Measurements from ENCODE around the gene ZNF138. TPM values are rescaled to one million over a fixed set of nuclear protein-coding genes. Genes with fewer than 3 reads are reported as not detected.
"Not testable (repeated sequence)": the region's sequence is repeated elsewhere in the genome, so short reads cannot be mapped to it uniquely, and the experiment has no call there.

The ZNF138 gene
- polyA plus RNA-seq (ENCODE audit: insufficient read length in 3 of 3), result 10 to 100 TPM; 15.8 to 23.2 (median 18.2) TPM

DNA sequence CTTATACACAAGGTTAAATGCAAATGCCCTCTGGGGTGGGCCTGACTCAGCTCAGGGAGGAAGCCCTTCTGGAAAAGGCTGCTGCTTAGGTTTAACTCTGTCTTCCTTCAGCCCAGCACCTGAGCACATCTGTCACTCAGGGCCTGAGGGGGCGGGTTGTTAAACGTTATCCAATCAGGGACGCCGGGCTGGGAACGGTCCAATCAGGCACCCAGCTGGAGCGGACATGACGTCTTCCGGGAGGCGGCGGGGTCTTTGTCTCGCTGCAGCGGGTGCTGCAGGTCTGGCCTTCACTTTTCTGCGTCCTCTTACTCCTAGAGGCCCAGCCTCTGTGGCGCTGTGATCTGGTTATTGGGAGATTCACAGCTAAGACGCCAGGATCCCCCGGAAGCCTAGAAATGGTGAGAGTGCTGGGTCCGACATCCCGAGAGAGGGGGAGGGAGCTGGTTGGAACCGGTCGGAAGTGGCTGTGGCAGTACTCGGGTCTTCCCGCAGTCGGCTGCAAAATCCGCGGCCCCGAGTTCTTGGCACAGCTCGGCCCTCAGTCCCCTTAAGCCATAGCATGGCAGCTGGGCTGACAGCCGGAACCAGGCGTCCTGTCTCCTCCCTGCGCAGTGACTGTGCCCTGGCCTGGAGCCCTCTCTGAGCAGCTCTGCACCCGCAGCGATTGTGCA lies at the start of gene ZNF138:
TSS of gene ZNF138 (plus strand) at position 258 of the 674 bp plus-strand sequence. CDS start at position 399, 141 bp downstream.
- peak; percentile 80 to 95 (median 91) for DNase-seq (ENCODE audit: low read depth in 3 of 3, low spot score in 2 of 3)

DNA sequence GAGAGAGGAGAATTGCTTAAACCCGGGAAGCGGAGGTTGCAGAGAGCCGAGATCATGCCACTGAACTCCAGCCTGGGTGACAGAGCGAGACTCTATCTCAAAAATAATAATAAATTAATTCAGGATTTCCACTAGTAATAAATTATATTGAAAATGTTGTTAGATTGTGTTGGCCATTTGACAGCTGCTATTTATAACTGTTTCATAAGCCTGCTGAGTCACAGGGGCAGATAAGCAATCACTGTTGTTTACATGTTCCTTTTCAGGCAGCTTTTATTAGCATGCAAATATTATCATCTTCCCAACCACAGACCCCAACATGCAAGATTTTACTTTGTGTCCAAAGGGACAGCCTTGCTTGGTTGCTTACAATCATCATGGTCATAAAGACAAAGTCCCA lies 49.5 kb upstream of the ZNF138 start:
- DNase-seq (ENCODE audit: low read depth in 3 of 3, low spot score in 2 of 3), result no peak

DNA sequence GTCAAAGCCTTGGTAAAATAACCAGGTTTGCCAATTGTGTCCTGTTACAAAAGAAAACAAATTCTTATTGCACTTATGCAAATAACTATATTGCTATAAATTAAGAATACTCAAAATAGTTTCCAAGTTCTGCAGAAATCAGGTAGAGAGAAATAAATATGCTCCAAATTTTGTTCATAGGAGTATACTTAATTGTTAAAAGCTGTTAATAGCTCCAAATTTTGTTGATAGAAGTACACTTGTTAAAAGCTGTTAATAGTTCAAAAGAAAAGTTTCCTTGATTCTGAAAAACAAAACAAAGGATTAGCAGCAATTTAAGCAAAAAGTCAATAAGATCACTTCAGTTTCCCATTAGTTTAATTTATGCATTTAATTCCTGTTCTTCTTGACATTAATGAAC lies 46.4 kb upstream of the ZNF138 start:
- no peak for DNase-seq (ENCODE audit: low read depth in 3 of 3, low spot score in 2 of 3)

DNA sequence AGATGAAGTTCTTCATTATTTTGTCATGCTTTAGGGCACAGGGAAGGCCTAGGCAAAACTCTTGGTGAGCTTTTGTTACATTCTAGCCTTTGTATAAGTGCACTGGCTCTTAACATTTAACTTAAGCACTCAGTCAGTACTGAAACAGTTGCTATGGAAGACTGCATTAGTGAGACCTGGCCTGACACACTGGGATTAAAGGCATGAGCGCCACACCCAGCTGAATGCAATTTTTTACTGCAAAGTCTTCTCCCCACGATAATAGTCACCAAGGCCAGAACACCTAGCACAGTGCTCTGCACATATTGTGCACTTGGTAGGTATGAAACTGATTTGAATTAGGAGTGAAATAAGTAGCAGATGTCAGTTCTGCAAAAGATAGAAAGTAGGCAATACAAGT lies 41.2 kb upstream of the ZNF138 start:
- DNase-seq (ENCODE audit: low read depth in 3 of 3, low spot score in 2 of 3), result no peak

DNA sequence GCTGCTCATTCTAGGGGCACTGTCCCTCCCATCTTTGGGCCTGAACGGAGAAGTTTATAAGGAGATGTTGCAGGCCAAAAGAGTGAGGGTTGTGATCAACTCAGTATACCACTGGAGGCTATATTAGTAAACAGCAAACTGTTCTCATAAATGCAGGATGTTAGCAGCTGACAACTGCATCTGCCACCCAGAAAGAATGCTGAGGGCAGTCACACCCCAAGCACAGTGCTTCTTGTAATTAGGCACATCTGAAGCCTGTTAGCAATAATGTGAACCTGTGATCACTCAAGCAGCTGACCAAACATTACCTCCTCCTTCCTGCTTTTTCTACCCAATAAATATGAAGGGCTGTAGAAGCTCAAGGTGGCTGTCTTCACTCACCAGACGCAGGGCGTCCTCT lies 38.4 kb upstream of the ZNF138 start:
- DNase-seq (ENCODE audit: low read depth in 3 of 3, low spot score in 2 of 3), result no peak

DNA sequence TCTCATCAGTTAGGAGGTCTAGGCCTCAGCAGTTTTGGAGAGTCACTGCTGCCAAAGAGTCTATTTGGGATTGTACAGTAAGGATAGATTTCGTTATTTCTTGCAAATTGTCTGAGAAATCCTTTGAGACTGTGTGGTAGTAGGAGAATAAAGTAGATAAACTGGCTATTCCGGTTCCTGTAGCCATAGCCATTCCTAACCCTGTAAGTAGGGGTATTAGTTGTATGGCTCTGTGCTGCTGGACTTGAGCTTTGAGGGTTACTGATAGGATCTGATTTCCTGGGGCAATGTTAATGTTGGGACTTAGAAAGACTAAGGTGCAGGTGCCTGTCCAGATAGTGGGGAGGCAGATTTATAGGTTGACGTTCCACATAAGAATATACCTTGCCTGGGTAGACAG lies 36.1 kb upstream of the ZNF138 start:
- no peak for DNase-seq (ENCODE audit: low read depth in 3 of 3, low spot score in 2 of 3)

DNA sequence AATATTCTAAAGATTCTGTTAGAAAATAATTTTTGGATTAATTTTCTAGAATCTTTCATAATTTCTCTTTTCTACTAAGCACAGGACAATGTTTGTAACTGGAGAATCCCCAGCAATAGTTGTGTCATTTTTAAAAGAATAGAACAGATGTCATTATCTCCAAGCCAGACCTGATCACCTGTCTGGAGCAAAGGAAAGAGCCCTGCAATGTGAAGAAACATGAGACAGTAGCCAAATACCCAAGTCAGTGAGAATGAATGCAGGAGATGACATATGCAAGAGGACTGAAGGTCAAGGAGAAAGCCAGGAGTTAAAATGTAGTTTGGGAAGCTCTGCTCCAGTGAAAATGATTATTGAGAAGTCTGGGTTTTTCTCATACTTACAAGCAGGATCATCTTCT lies 25.4 kb upstream of the ZNF138 start:
- DNase-seq (ENCODE audit: low read depth in 3 of 3, low spot score in 2 of 3), result no peak

DNA sequence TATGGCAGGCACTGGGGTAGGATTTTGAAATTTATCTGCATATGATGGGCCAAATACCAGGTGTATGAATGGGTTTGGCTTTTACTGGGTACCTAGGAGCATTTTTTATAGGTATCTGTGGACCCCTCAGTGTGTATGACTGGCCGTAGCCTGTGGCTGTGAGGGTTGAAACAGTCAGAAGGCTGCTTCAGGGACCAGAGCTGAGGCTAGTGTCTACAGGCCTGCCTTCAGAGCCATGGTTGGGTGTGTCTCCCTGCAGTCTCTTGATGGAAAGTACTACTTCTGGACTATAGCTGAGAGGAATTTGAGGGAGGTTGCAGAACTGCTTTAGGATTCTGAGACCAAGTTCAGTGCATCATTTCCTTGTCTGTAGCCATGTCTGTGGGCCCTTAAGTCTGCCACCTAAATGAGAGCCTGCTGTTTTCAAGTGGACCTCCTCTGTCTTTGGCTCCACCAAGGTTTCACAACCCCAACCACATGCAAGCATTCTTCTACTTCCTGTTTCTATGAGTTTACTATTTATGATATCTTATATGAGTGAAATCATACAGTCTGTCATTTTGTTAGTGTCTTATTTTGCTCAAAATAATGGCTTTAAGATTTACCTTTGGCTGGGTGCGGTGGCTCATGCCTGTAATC lies 19.9 kb upstream of the ZNF138 start:
- no peak for DNase-seq (ENCODE audit: low read depth in 3 of 3, low spot score in 2 of 3)

DNA sequence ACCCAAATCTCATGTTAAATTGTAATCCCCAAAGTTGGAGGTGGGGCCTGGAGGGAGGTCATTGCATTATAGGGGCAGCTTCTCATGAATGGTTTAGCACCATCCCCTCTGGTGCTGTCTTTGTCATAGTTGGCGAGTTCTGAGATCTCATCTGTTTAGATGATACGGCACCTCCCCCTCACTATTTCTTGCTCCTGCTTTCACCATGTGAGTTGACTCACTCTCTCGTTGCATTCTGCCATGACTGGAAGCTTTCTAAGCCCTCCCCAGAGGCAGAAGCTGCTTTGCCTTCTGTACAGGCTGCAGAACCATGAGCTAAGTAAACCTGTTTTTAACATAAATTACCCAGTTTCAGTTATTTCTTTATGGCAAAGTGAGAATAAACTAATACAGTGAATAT lies 18.9 kb upstream of the ZNF138 start:
- DNase-seq (ENCODE audit: low read depth in 3 of 3, low spot score in 2 of 3), result no peak

DNA sequence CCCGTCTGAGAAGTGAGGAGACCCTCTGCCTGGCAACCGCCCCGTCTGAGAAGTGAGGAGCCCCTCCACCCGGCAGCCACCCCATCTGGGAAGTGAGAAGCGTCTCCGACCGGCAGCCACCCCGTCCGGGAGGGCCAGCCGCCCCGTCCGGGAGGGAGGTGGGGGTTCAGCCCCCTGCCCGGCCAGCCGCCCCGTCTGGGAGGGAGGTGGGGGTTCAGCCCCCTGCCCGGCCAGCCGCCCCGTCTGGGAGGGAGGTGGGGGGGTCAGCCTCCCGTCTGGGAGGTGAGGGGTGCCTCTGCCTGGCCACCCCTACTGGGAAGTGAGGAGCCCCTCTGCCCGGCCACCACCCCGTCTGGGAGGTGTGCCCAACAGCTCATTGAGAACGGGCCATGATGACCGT lies 9.4 kb upstream of the ZNF138 start:
- DNase-seq (ENCODE audit: low read depth in 3 of 3, low spot score in 2 of 3), result not testable (repeated sequence)

DNA sequence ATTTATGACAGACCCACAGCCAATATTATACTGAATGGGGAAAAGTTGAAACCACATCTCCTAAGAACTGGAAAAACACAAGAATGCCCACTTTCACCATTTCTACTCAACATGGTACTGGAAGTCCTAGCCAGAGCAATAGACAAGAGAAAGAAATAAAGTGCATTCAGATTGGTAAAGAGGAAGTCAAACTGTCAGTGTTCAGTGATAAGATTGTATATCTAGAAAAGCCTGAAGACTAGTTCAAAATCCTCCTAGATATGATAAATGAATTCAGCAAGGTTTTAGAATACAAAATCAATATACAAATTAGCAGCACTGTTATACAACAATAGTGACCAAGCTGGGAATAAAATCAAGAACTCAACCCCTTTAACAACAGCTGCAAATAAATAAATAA lies 6.9 kb upstream of the ZNF138 start:
- DNase-seq (ENCODE audit: low read depth in 3 of 3, low spot score in 2 of 3), result no peak

DNA sequence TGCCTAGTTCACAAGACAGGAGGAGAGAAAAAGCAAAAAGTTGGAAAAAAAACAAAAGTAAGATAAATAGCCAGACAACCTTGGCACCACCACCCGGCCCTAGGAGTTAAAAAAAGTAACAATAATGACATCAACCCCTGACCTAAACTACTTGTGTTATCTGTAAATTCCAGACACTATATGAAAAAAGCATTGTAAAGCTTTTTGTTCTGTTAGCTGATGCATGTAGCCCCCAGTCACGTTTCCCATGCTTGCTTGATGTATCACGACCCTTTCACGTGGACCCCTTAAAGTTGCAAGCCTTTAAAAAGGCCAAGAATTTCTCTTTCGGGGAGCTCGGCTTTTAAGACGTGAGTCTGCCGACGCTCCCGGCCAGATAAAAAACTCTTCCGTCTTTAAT lies 5.0 kb upstream of the ZNF138 start:
- DNase-seq (ENCODE audit: low read depth in 3 of 3, low spot score in 2 of 3), result not testable (repeated sequence)

DNA sequence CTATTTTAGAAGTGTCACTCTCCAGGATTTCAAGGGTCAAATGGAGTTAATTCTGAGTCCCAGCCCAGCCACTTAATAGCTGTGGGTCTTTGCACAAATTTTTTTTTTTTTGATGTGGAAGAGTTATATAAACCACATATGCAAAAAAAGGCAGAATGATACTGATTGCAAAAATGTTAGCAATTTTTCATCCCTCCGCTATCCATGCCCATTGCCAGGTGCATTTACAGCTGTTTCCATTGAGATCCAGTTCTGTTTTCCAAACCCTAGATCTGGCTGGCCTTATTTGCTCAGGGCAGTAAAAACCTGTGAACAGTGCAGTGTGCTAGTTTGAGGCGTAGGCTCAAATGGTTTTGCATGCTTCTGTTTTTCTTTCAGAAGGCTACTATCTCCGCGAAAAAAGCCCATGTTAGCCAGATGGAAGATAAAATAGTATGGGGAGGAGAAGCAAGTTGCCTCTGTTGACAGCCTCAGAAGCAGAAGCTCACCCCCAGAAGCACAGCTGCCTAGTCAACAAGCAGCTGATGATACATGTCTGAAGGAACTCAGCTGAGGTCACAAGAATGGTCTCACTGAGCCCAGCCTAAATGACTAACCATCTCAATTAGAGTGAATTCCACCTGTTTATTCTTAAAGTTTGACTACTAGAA lies 997 bp upstream of the ZNF138 start:
- no peak for DNase-seq (ENCODE audit: low read depth in 3 of 3, low spot score in 2 of 3)

DNA sequence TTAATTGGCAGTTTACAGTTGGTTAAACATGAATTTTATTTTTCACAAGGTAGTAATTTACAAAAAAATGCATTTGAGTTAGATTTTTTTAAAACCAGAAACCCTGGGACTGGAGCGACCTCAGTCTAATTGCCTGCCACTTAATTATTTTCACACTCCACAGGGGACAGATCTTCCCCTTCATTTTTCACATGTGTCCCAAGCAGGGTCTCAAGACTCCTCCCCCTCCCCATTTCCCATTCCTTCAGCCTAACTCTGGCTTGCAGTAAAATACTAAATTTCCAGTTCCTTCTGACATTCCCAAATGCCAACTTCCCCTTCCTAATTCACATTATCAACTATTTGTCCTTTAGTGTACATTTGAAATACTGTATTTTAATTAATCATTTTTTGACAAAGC lies 948 bp downstream of the ZNF138 start:
- no peak for DNase-seq (ENCODE audit: low read depth in 3 of 3, low spot score in 2 of 3)

DNA sequence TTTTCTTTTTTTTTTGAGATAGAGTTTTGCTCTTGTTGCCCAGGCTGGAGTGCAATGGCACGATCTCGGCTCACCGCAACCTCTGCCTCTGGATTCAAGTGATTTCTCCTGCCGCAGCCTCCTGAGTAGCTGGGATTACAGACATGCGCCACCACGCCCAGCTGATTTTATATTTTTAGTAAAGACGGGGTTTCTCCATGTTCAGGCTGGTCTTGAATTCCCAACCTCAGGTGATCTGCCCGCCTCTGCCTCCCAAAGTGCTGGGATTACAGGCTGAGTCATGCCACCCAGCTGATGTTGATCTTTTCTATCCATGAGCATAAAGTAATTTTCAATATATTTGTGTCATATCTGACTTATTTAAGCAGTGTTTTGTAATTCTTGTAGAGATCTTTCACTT lies 4.9 kb downstream of the ZNF138 start:
- not testable (repeated sequence) for DNase-seq (ENCODE audit: low read depth in 3 of 3, low spot score in 2 of 3)

DNA sequence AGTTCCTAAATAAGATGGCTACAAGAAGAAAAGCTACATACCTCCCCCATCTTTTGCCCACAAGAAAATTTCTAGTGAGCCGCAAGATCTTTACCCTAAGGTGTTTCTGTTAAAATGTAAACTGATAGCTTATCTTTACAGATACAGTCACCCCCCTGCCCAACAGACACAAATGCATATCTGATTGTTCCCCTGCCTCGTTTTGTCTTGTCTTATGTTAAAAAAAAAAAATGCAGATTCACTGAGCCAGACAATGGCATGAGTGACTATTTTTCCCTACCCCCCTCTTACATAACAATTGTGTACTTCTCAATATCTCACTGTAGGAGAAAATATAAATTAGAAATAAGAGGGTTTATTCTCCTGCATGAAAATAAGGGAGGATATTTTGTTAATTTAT lies 8.5 kb downstream of the ZNF138 start:
- DNase-seq (ENCODE audit: low read depth in 3 of 3, low spot score in 2 of 3), result no peak

DNA sequence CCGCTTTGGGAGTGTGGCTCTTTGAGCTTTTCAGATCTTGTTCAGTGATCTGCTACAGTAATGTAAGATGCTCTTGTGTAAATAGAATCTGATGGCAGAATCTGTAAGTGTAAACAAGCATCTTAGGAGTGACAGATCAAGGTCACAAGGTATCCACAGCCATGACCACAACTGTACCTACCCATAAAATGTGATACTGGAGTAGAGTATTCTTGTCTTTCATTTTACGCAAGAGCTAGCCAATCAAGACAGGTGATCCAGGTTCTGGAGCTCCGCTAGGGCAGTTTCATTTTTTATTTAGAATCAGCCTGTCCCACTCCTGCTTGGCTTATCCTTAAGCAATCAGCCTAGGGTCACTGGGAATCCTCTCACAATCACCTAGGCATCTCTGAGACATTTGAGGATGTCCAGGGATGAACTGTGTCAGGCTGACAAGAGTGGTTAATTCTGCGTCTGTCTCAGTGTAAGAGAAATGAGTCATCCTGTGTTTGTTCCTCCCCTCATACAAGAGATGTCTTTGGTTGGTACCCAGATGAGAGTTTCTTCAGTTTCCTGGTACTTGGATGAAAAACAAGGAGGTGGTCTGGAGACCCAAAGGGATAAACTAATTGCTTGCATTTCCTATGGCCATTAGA lies 13.6 kb downstream of the ZNF138 start:
- no peak for DNase-seq (ENCODE audit: low read depth in 3 of 3, low spot score in 2 of 3)

DNA sequence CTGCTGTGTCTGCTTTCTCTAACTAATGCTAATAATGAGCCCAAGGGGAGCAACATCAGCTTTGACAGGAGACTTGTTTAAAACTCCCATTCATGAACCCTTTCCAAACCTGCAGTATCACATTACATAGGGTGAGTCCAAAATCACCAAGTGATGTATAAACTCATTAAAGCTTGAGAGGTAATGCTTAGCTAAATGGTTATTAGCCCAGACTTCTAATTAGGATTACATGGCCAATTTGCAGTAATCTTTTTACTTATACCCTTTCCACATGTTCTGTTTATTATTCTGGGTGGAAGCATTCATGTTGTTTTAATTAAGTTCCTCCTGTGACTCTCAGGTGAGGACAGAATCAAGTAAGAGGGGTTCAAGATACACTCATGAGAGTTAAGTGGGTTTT lies 17.5 kb downstream of the ZNF138 start:
- DNase-seq (ENCODE audit: low read depth in 3 of 3, low spot score in 2 of 3), result no peak

DNA sequence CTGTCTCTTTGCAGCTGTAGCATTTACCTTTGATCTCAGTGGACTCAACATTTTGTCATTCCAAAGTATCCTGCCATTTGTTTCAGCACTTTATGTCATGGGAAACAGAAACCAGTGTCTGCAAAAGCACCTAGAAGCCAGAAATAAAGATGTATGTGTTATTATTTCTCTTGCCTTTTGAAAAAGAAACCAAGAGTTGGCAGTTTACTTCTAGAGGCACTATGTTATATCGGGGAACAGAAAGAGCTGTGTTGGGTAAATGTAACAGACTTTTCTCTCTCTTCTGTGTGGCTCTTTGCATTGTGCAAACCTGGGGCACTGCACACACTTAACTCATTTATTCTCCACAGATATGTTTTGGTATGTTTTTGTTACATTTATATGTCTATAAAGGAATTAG lies 36.7 kb downstream of the ZNF138 start:
- DNase-seq (ENCODE audit: low read depth in 3 of 3, low spot score in 2 of 3), result no peak

DNA sequence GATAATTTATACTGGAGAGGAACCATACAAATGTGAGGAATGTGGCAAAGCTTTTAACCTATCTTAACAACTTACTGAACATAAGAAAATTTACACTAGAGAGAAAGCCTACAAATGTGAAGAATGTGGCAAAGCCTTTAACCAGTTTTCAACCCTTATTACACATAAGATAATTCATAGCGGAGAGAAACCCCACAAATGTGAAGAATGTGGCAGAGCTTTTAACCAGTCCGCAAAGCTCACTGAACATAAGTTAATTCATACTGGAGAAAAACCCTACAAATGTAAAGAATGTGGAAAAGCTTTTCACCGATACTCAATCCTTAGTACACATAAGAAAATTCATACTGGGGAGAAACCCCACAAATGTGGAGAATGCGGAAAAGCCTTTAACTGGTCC lies 37.9 kb downstream of the ZNF138 start:
- no peak for DNase-seq (ENCODE audit: low read depth in 3 of 3, low spot score in 2 of 3)

DNA sequence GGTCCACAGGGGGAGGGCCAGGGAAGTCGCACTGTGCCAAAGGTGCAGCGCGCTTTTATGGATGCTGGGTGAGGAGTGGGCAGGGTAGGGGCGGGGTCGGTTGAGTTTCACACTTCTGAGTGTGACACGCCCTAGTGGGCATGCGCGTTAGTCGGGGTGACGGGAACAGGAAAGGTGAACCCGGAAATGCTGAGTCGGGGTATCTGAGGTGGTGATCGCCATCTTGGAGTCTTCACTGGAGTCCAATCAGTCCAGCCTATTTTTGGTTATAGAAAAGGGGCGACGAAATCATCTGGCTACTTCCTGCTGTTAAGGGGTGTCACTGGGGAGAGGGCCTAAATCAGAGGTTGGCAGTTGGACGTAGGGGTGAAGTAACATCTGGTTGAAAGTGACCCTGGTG lies 40.8 kb downstream of the ZNF138 start:
- DNase-seq (ENCODE audit: low read depth in 3 of 3, low spot score in 2 of 3), result no peak

DNA sequence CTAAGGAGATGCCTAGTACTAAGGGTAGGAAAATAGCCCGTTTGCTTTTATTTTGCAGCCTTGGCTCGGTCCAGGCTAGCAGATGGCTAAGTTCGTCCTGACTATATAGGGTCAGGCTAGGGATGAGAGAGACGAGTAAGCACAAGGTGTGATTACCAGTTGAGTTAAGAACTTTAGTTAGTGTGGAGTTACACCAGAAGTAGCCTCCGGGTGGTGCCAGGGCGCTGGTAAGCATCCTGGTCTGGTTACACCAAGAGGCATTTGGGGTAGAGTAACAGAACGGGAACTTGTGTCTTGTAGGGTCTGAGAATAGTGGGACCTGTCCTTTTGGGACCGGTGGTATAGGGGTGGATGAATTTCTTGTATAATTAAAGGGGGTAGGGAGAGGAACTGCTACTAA lies 41.6 kb downstream of the ZNF138 start:
- DNase-seq (ENCODE audit: low read depth in 3 of 3, low spot score in 2 of 3), result not testable (repeated sequence)

Data from right renal cortex interstitium (tissue), 3 donors.